ENCODE data around the gene PANK4. TPM values are rescaled to one million over a fixed set of nuclear protein-coding genes. Genes with fewer than 3 reads are reported as not detected.

The PANK4 gene
- total RNA-seq, 1 donor from 2014 or later, result 42.5 TPM

GRCh38 chr1:2503554-2504224, 22.7 kb downstream of the PANK4 start:
- Mint-ChIP-seq H3K27ac (no peak overlapping the region), H3K9me3 (ENCODE audit: low read depth) (no peaks in the 10 kb centered on the region), H3K27me3 (no peaks in the 10 kb centered on the region), H3K4me1 (ENCODE audit: low read depth) (no peaks in the 10 kb centered on the region), H3K36me3 (ENCODE audit: insufficient read depth) (peaks cover 1% of the 10 kb centered on the region), H3K4me3 (ENCODE audit: low read depth) (no peak overlapping the region)
- DNase-seq (ENCODE audit: low spot score, unreplicated experiment), result no peak
- TF ChIP-seq, protein P1, sequence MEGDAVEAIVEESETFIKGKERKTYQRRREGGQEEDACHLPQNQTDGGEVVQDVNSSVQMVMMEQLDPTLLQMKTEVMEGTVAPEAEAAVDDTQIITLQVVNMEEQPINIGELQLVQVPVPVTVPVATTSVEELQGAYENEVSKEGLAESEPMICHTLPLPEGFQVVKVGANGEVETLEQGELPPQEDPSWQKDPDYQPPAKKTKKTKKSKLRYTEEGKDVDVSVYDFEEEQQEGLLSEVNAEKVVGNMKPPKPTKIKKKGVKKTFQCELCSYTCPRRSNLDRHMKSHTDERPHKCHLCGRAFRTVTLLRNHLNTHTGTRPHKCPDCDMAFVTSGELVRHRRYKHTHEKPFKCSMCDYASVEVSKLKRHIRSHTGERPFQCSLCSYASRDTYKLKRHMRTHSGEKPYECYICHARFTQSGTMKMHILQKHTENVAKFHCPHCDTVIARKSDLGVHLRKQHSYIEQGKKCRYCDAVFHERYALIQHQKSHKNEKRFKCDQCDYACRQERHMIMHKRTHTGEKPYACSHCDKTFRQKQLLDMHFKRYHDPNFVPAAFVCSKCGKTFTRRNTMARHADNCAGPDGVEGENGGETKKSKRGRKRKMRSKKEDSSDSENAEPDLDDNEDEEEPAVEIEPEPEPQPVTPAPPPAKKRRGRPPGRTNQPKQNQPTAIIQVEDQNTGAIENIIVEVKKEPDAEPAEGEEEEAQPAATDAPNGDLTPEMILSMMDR (IDR thresholded peaks at IDR 0.05; ENCODE audit: unreplicated experiment), result no peak

GRCh38 chr1:2502661-2503553, 23.5 kb downstream of the PANK4 start:
- Mint-ChIP-seq H3K27ac (no peak overlapping the region), H3K4me3 (ENCODE audit: low read depth) (no peak overlapping the region)

DNA sequence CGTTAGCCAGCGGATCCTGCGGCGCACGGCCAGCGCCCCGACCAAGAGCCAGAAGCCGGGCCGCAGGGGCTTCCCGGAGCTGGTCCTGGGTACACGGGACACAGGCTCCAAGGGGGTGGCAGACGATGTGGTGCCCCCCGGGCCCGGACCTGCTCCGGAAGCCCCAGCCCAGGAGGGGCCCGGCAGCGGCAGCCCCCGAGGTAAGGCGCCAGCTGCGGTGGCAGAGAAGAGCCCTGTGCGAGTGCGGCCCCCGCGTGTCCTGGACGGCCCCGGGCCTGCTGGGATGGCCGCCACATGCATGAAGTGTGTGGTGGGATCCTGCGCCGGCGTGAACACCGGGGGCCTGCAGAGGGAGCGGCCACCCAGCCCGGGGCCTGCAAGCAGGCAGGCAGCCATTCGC, 24.2 kb downstream of the PANK4 start:
- no peak overlapping the region for H3K4me3 Mint-ChIP-seq (ENCODE audit: low read depth)
- no peaks in the 10 kb centered on the region for H3K36me3 Mint-ChIP-seq (ENCODE audit: insufficient read depth)
- H3K4me1 Mint-ChIP-seq (ENCODE audit: low read depth), result no peaks in the 10 kb centered on the region
- no peaks in the 10 kb centered on the region for H3K9me3 Mint-ChIP-seq (ENCODE audit: low read depth)
- H3K27ac Mint-ChIP-seq, result no peak overlapping the region
- H3K27me3 Mint-ChIP-seq, result no peaks in the 10 kb centered on the region
- TF ChIP-seq, protein P1 (IDR thresholded peaks at IDR 0.05; ENCODE audit: unreplicated experiment), result no peak
- no peak for DNase-seq (ENCODE audit: low spot score, unreplicated experiment)

More at GRCh38 chr1:2502661-2503553, 23.5 kb downstream of the PANK4 start:
- no peaks in the 10 kb centered on the region for H3K4me1 Mint-ChIP-seq (ENCODE audit: low read depth)
- H3K36me3 Mint-ChIP-seq (ENCODE audit: insufficient read depth), result no peaks in the 10 kb centered on the region
- H3K27me3 Mint-ChIP-seq, result no peaks in the 10 kb centered on the region
- TF ChIP-seq, protein P1 (IDR thresholded peaks at IDR 0.05; ENCODE audit: unreplicated experiment), result no peak
- no peak for DNase-seq (ENCODE audit: low spot score, unreplicated experiment)
- H3K9me3 Mint-ChIP-seq (ENCODE audit: low read depth), result no peaks in the 10 kb centered on the region

DNA sequence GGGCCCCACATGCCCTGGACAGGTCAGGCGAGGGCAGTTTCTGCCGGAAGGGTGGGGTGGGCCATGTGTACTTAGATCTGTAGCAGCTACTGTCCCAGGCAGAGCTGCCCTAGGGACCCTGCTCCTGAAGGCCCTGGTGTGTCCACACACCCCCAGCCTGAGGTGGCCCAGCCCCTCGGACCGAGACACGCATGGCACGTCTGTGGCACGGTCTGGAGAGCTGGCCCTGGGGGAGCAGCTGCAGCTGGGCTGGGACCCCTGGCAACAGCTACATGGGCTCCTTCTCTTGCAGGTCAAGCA, 24.6 kb downstream of the PANK4 start:
- Mint-ChIP-seq H3K4me3 (ENCODE audit: low read depth) (no peak overlapping the region), H3K27ac (no peak overlapping the region), H3K27me3 (no peaks in the 10 kb centered on the region), H3K9me3 (ENCODE audit: low read depth) (no peaks in the 10 kb centered on the region), H3K4me1 (ENCODE audit: low read depth) (no peaks in the 10 kb centered on the region), H3K36me3 (ENCODE audit: insufficient read depth) (no peaks in the 10 kb centered on the region)
- TF ChIP-seq, protein P1 (IDR thresholded peaks at IDR 0.05; ENCODE audit: unreplicated experiment), result no peak
- DNase-seq (ENCODE audit: low spot score, unreplicated experiment), result no peak

DNA sequence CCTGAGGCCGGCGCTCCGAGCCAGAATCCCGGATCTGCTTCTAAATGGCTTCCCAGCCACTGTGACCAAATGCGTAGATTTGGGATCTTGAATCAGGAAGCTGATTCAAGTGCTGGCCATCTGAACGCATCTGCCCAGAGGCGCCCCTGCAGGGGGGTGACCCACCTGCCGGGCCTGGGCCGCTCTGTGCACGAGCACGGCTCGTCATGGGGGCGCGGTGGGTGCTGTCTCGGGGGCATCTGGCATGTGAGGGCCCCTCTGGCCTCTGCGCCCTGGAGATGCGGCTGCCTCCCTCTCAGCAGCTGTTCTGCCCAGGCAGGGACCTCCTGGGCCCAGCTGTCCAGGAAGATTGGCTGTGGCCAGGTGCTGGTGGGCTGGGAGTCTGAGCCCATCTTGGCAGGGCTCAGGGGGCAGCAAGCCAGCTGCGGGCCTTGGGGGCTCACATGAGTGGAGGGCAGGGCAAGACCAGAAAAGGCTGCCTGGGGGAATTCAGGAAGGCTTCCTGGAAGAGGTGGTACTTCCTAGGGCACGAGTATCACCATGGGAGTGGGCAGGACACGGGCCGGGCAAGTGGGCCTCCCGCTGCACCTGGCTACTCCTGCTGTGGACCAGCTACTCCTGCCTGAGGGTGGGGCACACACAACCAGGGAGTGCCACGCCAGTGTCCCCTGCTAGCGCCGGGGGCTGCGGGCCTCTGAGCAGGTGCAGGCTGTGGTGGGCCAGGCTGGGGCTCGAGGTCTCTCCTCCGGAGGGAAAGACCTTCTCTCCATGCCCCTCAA, 25.2 kb downstream of the PANK4 start:
- TF ChIP-seq, protein P1 (IDR thresholded peaks at IDR 0.05; ENCODE audit: unreplicated experiment), result no peak
- Mint-ChIP-seq H3K4me1 (ENCODE audit: low read depth) (no peaks in the 10 kb centered on the region), H3K36me3 (ENCODE audit: insufficient read depth) (no peaks in the 10 kb centered on the region), H3K27ac (no peak overlapping the region), H3K9me3 (ENCODE audit: low read depth) (no peaks in the 10 kb centered on the region), H3K4me3 (ENCODE audit: low read depth) (no peak overlapping the region), H3K27me3 (no peaks in the 10 kb centered on the region)
- DNase-seq (ENCODE audit: low spot score, unreplicated experiment), result no peak

Data from progenitor cell of endocrine pancreas (in vitro differentiated cells).